GM19395 (cell line): ENCODE measurements around the gene DPH3.

ENCODE experiments used
- ATAC-seq: cut with Tn5 transposase; IDR thresholded peaks from one replicate; pipeline ENCODE4 v1.9.1; 2021; ENCODE audit warnings: mild to moderate bottlenecking, moderate library complexity; ENCODE audit not compliant: unreplicated experiment

The DPH3 gene

DNA sequence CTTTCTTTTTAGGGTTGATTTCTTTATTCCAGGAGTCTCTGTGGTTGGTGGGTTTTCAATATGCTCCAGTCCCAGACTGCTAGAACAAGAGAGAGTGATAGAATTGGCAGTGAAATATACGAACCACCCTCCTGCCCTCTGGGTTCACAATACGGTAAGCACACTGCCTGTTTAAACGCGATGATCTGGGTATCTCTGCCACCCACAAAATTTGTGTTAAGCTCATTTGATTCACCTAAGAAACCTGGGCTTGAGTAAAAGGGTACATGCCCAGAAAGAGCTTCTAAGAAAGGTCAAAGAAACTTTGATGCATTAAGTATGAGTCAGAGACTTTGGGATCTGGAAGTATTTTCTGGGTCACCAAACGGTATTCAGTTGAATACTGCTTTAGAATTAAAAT is 30.1 kb upstream of the DPH3 start:
- ATAC-seq = no peak

DNA sequence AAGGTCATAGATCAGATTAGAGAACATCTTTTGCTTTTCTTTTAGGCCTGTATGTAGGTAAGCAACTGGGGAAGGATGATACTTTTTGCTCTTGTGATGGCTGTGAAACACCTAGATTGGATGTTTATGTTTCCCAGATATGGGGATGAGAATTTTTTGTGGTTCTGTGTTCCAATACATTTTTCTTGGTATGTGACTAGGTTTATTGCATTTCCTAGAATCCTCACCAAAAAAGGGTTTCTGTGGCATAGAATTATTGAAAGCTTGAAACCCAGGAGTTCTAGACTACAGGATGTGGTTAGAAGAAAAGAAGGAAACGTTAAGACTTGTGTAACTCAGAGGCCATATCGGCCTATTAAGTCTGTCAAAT is 26.1 kb upstream of the DPH3 start:
- ATAC-seq = peak; percentile 33

DNA sequence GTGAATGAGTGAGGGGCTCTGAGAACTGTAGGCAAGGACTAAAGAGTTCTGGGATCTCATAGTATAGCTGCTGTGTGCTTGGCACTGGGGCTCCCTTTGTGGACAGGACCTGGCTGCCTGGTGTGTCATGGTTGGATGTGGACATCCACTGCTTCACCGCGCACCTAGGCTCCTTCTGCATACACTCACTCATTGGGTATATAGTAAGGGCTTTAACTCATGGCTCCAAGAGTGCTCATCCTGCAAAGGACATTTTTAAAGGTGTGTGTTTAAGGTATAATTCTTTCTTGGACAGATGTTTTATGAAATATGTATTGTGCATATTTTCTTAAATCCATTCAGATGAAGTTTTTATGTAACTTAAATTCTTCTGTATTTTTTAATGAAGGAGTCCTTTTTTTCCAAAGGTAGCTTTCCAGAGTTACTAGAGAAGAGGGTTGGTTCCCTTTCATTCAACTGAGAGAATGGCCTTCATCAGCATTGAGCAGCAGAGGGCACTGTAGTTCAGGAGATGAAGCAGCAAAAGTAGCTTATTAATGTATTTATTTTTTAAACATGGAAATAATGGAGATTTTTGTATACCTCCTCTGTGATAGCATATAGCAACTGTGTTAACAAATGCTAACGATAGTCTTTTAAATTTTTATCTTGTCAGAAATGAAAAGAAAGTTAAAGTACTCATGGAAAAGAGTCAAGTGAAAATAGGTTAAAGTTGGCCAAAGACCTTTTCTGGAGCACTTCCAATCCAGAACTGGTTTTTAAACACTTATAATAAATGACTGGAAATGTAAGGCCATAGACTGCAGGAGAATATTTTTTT is 25.5 kb upstream of the DPH3 start:
- ATAC-seq = peak; percentile 40

DNA sequence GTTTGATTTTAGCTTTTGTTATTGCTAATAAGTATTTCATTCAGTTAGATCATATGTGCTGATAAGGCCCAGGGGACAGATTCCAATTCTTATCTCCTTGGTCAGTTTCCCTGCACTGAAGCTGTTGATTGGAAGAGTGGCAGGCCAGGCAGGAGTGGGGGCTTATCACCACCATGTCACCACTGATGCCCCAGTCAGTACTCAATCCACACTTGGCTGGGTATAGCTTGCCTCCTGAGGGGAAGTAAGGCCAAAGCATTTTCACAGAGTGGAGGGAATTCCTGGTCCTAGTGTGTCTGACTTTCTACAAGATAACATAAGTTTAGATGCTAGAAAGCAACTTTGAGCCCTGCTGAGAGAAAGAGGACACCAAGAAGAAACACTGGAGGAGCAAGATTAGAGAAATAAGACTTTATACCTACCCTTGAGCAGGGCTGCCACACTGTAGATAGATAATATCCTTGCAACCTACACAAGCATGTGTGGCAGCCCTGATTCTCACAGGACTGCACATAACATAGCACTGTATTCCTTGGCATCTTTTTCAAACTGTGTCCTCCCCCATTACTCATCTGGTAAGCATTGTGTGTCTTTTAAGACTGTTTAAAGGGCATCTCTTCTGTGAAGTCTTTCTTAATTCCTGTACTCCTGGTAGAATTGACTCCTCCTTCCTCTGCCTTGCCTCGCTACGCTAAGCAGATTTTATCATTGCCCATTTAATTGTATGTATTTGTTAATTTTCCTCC is 24.6 kb upstream of the DPH3 start:
- ATAC-seq = no peak

DNA sequence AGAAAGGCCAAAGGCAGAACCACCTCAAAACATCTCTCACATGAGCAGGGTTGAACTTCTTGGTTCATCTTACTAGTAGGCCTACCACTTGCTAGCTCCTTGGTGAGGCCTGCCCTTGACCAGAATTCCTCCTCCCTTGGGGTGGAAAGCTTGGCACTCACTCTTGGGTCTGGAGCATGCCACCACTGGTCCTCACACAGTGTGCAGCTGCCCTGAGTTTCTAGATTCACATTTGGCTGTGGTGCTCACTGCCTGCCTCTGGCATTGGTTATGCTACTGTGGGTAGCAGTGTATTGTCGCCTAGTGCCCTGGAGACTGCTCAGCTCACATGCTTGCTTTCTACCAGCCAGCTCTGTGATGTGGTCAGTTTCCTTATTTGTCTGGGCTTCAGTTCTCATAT is 23.9 kb upstream of the DPH3 start:
- no peak for ATAC-seq

DNA sequence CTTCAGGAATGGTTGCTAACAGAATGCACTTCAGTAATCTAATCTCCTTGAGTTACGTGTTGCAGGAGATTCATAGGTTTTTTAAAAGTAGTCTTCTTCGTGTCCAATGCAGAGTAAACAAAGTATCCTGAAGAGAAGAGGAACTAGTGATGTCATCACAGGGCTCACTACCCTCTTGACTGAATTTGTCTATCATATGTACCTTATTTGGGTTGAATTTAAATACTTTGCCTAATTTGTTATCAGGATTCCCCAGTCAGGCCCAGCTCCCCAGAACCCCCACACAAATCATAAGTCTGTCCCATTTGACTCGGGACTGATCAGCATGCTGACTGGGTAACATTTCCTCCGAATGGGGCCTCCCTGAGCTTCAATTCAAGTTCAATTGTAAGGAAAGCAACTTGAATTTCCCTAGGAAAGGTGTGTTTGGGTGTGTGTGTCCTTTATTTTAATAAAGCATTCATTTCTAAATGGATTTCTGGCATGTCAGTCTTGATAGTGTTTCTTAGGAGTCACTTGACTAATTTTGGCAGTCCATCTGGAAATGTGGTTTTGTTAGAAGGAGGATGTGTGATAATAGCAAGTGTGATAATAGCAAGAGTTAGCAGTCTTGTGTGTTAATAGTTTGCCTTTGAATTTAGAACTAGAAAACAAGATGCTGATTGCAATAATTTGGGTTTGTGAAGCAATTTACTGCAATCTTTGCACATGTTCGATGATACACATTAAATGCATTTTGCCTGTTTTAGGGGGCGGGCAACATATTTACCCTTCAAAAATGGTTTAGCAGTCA is 22.2 kb upstream of the DPH3 start:
- ATAC-seq = no peak

DNA sequence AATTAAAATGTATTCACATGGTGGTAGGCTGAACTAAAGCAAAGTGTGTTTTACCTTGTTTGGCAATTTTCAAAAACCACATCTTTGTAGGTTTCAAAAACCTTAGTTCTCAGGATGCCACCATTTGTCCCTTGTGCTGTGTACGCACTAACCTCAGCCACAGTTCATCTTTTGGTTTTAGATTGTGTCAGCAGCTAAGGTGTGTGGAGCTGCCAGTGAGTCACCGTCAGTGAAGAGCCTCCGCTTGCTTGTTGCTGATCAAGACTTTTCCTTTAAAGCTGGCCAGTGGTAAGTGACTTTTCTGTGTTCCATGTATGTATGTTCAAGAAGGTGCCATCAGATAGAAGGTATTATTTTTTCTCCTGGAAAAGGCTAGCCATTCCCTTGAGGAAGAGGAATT is 21.4 kb upstream of the DPH3 start:
- ATAC-seq = peak; percentile 83

DNA sequence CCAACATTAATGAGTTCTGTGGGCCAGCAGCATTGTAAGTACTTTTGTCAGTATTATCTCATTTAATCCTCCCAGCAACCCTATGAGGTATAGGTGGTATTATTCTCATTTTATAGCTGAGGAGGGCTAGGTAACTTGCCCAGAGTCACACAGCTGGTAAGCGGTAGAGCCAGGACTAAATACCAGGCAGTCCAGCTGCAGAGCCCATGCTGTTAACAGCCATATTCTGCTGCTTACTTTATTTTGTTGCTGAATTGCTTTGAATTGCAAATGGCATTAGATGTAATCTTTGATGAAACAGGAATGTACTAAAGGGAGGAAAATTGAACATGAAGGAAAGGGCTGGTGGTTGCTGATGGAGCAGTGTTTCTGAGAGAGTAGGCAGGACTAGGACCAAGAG is 19.9 kb upstream of the DPH3 start:
- ATAC-seq = no peak

DNA sequence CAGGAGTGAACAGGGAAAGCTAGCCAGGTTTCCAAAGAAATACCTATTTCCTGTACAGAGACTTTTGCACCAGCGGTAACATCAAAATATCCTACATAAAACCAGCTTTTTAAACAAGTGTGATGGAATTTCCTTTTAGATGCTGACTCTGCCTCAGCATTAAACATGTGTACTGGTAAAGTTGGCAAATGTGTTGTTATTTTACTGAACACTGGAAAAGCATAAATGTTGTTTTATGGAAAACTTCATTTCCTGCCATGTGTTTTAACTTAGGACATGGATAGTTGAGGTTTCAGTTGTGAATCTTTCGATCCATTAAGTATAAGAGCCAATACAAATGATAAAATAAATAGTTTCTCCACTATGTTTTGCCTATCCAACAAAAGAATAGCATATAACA is 15.9 kb upstream of the DPH3 start:
- no peak for ATAC-seq

DNA sequence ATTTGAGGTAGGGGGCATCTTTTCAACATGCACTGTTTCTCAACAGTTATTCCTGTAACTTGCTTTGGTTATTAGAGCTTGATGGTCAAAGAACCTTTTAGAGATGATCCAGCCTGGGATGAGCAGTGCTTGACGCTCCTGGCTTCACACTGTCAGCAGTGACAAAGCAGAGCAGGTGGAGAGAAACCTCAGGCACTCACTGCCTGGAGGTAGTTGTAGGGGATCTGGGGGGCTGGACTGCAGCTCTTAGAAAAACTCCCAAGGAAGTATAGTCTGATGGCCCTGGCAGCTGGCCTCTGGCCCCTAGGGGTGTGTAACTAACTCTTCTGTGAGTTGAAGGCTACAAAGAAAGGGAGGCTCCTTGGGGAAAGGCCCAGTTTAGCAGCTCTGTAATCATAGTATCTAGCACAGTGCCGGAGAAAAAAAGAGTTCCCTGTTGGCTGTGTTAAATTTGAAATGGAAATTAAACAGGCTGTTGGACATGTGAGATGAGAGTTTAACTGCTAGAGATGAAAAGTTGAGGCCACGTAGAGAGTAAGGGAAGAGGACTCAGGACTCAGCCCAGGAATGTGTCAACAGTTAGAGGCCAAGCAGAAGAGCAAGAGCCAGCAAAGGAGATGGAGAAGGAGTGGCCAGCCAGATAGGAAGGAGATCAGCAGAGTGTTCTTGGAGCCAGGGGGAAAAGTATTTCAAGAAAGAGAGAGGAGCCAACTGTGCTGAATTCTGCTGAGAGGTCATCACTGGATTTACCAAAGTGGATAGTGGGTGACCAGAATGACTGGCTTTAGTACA is 14.5 kb upstream of the DPH3 start:
- ATAC-seq = no peak

DNA sequence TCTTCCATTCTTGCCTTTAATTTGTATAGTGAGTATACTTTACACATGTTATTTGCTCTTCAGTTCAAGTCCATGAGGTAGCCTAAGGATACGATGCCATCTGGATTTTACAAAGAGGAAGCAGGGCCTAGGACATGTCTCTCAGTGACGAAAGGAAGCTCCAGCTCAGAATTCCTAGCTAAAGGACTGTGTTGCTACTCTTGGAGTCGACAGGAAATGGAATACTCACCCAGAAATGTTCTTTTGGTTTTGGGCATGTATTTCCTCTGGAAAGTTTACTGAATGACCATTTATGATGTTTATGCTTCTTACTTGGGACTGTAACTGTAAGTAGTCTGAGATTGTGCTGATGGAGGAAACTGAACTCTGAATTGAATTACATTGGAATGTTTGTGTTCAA is 12.7 kb upstream of the DPH3 start:
- ATAC-seq = no peak

DNA sequence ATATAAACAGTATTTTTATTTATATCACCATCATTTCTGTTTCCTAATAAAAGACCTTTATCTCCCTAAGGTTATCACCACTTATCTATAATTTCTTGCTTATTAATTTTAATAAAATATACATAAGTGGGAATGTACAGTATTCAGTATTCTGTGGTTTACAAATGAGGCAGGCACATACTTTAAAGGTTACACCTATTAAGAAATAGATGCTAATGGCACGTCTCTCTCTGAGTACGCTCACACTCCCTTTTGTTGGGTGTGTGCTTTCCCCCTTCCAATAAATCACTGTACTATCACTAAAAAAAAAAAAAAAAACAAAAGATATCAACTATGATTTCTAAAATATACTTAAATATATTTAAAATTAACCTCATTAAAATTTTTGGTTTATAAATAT is 9.1 kb upstream of the DPH3 start:
- ATAC-seq = no peak

DNA sequence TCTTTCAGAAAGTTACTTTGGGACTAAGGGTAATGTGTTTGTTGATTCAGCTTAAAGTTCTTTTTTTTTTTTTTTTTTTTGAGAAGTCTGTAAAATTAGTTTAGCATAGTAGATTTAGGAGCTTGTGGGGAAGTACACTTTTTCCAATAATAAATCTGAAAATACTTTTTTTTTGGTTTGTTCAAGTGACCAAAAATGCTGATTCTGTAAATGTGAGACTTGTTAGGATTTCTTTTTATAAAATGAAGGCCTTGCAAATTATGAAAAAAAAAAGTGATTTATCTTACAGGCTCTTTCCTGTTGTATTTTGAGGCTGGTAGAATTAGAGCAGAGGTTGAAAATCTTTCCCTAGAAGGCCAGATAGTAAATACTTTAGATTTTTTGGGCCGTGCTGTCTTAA is 7.8 kb upstream of the DPH3 start:
- no peak for ATAC-seq

DNA sequence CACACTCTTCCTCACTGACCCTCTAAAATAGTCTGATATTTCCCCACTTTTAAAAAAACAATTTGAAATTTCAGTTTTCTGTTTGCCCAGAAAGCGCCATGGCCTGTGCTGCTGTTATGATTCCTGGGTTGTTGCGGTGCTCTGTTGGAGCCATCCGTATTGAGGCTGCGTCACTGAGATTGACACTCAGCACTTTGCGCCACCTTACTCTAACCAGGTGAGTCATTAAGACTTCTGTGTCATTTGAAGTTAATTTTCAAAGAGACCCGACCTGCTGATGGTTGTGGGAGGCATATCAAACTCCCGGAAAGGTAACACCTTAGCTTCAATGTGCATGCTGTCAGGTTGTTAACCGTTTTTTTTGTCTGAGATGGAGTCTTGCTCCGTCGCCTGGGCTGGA is 6.1 kb upstream of the DPH3 start:
- ATAC-seq = no peak

DNA sequence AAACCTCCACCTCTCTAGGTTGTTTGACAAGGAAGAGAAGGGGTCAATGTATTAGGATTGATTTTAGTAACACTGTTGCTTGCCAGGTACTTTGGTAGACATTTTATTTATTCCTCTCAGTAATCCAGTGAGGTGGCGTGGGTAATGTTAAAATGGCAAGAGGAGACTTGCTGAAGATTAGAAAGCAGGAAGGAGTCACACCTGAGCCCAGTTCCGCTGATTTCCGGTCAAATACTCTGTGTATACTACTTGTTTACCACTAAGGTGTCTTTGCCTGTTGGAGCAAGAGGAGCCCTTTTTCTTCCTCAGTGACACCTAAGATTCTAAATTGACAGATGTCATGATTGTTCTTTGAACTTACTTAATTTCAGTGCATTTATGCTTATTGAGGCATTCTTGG is 2.0 kb upstream of the DPH3 start:
- no peak for ATAC-seq

DNA sequence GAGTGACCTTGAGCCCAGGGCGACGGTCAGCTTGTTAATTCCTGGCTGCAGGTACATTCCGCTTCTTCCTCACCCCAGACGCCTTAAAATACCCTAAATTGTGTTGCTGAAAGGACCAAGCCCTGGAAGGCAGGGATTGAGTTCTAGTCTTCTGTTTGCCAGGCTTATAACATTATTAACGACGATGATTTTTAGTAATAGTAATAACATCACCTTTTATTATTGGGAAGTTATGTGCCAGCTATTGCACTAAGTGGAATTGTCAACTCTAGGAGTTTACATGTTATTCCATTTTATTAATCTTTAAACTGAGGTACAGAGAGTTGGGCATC is 678 bp upstream of the DPH3 start:
- ATAC-seq = no peak

DNA sequence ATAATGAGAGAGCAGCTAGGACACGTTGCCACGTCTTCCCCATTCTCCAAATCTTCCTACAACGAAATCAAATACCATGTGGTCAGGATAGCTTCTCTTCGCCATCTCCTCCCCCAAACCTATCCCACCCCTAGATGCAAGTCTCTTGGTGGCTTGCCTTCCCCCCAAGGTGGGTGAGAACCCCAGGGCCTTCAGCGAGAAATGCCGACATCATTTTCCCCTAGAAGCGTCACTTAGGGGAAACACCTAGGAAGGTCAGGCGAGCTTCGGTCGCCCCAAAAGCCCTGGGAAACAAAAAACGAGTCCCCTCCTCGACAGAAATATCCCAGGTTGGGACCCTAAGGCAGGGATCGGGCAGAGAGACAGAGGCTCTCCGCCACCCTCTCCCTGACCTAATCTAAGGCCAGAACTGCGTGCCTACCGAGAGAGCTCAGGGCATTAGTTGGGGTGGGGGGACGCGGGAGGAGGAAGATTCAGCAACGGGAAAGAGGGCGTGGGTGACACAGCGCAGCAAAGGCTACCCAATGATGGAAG is 502 bp downstream of the DPH3 start:
- ATAC-seq = no peak

DNA sequence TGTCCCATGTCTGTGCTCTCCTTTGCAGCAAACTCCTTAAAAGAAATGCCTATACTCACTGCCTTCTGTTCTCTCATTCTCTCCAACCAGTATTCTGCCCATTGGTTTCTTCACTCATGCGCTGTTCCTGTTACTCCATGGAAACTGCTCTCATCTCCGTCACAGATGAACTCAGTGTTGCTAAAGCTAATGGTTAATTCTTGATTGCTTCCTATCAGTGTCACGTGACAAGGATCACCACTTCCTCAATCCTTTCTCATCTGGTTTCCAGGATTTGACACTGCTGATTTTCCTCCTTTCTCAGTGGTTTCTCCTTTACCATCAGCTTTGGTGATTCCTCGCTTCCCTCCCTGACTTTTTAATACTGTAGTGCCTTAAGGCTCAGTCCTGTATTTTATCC is 2.6 kb downstream of the DPH3 start:
- ATAC-seq = no peak

DNA sequence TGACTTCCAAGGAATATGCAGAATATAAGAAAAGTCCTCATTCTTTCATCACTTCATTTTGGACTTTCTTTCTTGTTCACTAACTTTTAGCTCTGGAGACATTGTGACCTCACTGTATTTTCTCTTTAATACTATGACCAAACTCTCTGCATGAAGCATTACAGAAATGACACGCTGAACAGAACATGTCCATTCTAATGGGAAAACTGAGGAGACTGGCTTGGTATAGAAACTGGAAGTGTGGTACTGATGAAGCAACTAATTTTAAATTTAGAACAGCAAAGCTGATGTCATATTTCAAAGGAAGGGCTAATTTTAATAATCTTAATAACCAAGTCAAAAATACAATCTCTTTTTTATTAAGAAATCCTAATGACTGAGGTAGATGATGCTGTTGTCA is 4.7 kb downstream of the DPH3 start:
- ATAC-seq = no peak

DNA sequence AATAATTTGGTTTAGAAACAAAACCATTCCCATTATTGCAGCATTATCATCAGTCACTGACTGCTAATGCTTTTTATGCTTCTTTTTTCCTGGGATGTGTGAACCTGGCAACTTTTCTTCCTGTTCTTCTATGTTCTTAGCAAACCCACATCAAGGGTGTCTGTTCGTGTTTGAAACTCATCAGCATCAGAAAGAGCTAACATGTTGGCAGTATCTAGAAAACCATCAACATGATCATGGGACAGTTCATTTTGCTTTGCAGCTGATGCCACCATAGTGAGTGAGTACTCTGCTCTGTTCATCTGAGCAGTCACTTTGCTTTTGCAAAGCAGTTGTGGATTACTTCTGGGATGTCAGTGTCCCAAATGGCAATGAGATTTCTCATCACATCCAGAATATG is 5.9 kb downstream of the DPH3 start:
- ATAC-seq = no peak

DNA sequence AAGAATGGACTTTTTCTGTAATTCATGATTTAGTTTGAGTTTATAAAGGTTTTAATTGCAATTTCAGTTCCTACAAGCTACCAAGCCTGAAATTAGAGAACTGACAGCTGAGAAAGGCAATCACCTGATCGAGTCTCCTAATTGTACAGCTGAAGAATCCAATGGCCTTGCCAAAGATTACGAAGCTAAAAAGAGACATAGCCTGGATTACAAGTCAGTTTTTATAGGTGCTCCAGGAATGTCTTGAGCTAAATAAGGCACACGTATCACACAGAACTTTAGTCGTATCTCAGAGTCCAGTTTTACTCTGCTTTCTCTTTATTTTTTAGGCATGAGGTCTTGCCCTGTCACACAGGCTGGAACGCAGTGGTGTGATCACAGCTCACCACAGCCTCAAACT is 6.6 kb downstream of the DPH3 start:
- ATAC-seq = no peak
